GM10266 (cell line): Measurements from ENCODE around the gene TIAM2.

Source experiments
- DNase-seq: peaks from one replicate; pipeline ENCODE4 v3.0.0; 2012; ENCODE audit errors: extremely low spot score
- TF ChIP-seq, protein P1 (sequence below): IDR thresholded peaks from 2 replicates; pipeline ENCODE4 v1.5.1; 2012; ENCODE audit warnings: mild to moderate bottlenecking, low read depth; ENCODE audit not compliant: control insufficient read depth, insufficient read depth; ENCODE audit errors: missing control alignments

The TIAM2 gene

DNA sequence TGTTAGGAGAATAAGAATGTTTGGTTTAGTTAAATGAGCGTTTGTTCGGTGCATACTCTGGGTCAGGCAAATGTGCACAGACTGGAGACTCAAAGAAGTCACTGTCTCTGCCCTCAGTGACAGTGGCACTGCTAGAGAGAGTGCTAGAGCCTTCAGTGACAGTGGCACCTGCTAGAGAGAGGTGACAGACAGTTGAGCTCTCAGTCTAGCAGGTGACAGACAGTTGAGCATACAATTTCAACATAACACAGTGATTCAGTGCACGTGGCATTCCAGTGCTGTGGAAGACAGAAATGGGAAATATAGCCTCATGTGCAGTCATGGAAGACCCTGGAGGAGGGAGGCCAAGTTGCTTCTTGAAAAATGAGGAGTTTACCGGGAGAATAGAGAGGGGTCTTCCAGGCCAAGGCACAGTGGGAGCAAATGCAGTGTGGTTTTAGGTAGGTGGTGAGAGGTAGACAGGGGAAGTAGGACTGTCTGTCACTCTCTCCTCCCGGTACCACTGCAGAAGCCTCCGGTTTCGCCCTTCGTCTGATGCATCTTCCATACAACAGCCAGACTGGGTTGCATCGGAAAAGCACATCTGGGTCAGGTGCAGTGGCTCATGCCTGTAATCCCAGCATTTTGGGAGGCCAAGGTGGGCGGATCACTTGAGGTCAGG lies 160.8 kb downstream of the TIAM2 start:
- TF ChIP-seq, protein P1, sequence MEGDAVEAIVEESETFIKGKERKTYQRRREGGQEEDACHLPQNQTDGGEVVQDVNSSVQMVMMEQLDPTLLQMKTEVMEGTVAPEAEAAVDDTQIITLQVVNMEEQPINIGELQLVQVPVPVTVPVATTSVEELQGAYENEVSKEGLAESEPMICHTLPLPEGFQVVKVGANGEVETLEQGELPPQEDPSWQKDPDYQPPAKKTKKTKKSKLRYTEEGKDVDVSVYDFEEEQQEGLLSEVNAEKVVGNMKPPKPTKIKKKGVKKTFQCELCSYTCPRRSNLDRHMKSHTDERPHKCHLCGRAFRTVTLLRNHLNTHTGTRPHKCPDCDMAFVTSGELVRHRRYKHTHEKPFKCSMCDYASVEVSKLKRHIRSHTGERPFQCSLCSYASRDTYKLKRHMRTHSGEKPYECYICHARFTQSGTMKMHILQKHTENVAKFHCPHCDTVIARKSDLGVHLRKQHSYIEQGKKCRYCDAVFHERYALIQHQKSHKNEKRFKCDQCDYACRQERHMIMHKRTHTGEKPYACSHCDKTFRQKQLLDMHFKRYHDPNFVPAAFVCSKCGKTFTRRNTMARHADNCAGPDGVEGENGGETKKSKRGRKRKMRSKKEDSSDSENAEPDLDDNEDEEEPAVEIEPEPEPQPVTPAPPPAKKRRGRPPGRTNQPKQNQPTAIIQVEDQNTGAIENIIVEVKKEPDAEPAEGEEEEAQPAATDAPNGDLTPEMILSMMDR = no peak
- DNase-seq = no peak

DNA sequence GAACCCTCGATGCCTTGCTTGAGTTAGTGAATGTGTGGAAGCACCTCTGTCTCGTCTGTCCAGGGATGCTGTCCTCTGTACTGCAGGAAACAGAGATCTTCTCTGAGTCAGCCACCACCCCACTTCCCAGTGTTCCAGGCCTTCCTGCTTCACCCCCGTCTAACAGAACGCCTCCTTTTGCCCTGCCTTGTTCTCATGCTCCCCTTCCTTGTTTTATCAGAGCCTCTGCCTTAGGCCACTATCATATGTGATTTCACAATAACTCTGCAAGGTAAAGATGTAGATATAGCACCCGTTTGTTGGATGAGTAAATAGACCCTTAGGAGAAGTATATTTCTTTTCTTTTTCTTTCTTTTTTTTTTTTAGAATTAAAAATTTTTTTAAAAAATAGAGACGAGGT lies 162.0 kb downstream of the TIAM2 start:
- TF ChIP-seq, protein P1 = no peak
- no peak for DNase-seq

DNA sequence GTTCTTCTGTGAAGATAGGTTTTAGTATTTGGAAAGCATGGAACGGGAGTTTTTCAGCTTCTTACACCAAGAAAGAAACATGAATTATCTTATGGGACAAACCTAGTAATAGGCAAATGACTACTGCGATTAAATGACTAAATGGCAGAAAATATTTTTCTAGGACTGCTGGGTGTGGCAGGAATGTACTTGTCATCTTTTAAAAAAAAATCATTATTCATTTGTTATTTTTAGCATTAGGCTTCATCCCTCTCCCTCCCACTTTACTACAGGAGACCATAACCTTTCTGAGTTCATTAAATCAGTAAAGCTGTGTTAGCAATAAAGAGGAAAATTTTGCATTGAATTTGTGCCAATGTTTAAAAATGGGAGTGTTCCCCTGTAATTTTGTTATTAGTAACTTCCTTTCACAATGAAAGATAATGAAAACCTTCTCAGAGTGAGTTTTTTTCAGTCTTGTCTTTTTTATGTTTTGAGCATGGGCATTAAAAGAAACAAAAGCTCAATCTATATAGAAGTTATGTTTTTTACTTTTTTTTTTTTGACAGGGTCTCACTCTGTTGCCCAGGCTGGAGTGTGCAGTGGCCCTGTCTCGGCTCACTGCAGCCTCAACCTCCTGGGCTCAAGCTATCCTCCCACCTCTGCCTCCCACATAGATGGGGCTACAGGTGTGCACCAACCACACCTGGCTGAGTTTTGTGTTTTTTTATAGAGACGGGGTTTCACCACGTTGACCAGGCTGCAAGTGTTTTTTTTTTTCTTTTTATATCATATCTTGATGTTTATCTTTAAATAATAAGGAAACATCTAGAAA lies 163.1 kb downstream of the TIAM2 start:
- no peak for DNase-seq
- TF ChIP-seq, protein P1 = no peak

DNA sequence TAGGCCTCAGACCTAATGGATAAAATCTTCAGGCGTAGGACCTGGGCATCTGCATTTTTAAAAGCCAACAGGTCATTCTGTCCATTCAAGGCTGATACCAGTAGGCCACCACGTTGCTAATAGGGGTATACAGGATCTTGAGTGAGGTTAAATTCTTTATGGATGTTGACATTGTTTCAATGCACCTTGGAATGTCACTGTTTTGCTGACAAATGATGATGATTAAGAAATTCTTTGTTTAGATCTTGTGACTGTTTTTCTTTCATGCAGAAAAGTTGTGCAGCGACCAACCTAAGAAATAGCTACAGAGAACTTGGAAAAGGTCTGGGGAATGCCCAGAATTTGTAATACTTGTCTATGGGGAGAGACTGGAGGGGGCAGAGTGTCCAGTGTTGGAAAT lies 167.6 kb downstream of the TIAM2 start:
- TF ChIP-seq, protein P1 = no peak
- no peak for DNase-seq

DNA sequence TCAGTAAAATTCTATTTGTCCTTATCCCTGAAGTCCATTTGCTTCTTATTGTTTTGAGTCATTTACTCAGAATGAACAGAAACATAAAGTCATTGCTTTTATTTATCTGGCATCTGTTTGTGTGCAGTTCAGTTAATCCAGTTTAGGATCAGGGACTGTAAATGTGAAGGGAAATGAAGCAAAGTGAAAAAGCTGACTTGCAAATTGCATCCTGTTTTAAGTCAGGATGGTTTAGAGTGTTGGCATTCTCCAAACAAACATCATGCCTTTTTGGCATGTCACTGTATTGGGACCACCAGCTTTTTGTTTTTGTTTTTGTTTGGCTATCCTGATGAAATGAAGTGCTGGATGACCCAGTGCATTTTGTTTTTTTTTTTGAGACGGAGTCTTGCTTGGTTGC lies 168.5 kb downstream of the TIAM2 start:
- no peak for DNase-seq
- TF ChIP-seq, protein P1 = no peak

DNA sequence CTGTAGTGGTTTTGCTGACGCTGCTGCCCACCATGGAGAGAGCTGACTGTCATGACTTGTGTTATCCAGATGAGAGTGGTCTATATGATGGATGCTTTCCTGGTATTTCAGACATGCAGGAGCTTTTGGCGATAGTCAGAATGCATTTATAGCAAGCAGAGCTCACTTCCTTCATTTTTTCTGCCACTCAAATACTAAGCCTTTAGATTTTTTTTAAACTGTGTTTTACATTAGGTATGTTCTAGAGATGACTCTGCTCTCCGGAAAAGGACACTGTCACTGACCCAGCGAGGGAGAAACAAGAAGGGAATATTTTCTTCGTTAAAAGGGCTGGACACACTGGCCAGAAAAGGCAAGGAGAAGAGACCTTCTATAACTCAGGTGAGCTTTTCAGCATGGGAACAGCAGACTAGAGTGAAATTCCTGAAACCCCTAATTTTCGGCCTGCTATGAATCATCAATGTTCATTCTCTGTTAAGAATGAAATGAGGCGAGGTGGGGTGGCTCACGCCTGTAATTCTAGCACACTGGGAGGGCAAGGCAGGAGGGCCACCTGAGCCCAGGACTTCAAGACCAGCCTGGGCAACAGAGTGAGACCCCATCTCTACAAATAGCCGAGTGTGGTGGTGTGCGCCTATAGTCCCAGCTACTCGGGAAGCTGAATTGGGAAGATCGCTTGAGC lies 170.1 kb downstream of the TIAM2 start:
- DNase-seq = no peak
- TF ChIP-seq, protein P1 = no peak

DNA sequence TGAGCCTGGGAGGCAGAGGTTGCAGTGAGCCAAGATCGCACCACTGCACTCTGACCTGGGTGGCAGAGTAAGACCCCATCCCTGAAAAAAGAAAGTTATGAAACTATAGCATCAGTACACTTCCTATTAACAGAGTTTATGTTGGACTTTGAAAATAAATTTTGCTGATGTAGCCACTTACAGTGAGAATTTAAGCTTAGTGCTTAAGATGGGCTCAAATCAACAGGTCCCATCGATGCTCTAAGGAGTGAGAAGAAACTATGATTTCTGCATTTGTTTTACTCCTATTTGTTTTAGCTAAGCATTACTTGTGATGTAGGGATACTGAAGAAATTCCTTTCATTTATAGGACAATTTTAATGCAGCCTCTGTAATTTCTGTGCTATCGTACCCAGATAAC lies 175.4 kb downstream of the TIAM2 start:
- TF ChIP-seq, protein P1 = no peak
- DNase-seq = no peak
